Activated B cell treated with CpG ODN at 0.5 μM for 24 hours (primary cell): ENCODE measurements around the gene GDE1. TPM values are rescaled to one million over a fixed set of nuclear protein-coding genes. Genes with fewer than 3 reads are reported as not detected.

Experiments
- ATAC-seq: fragments of 200-7000 bp; cut with Tn5 transposase; one replicate; pipeline ENCODE4 v1.10.0; 2021; ENCODE audit warnings: low read depth, mild to moderate bottlenecking, moderate library complexity
- CTCF ChIA-PET: fragments of 350-600 bp; sonication (Branson Sonifier 250); formaldehyde crosslinking; loops from one replicate; lab custom pipeline; 2021; ENCODE audit warnings: antibody characterized with exemption; lab: Charles Lee
- POLR2A ChIA-PET: fragments of 350-600 bp; sonication (Branson Sonifier 250); formaldehyde crosslinking; loops from one replicate; lab custom pipeline; 2021; ENCODE audit warnings: antibody characterized with exemption; lab: Charles Lee
- DNase-seq: peaks from one replicate; pipeline ENCODE4 v3.0.0; 2022
- H3K27ac Mint-ChIP-seq: one replicate; pipeline ENCODE4 v1.8.0; 2020; ENCODE audit warnings: mixed read lengths
- H3K27me3 Mint-ChIP-seq: one replicate; pipeline ENCODE4 v1.8.0; 2021; ENCODE audit warnings: mixed read lengths
- H3K36me3 Mint-ChIP-seq: one replicate; pipeline ENCODE4 v1.8.0; 2021; ENCODE audit warnings: low read depth, mixed read lengths
- H3K4me1 Mint-ChIP-seq: one replicate; pipeline ENCODE4 v1.8.0; 2021; ENCODE audit warnings: mixed read lengths
- H3K4me3 Mint-ChIP-seq: one replicate; pipeline ENCODE4 v1.8.0; 2020; ENCODE audit warnings: mild to moderate bottlenecking, mixed read lengths
- H3K9me3 Mint-ChIP-seq: one replicate; pipeline ENCODE4 v1.8.0; 2020; ENCODE audit warnings: mixed read lengths
- CTCF ChIP-seq: fragments of 200-600 bp; IDR thresholded peaks from one replicate; pipeline ENCODE4 v1.8.0; 2022; ENCODE audit warnings: antibody characterized with exemption, mild to moderate bottlenecking
- intact Hi-C: fragments of 100-400 bp; cut with micrococcal nuclease; formaldehyde crosslinking; loops from one replicate; pipeline ENCODE4 v1.15.1; 2024
- total RNA-seq: library from RNA; stranded (reverse); gene quantifications from 2 replicates; pipeline ENCODE4 v1.2.3, GENCODE V29; 2022

The GDE1 gene
- total RNA-seq, 1 donor from 2014 or later: 17.0 TPM

- ATAC-seq (no peak), DNase-seq (no peak)
- Mint-ChIP-seq H3K4me3 (no peak overlapping the region), H3K4me1 (peaks cover 24% of the 10 kb centered on the region), H3K27ac (no peak overlapping the region), H3K9me3 (peaks cover 4% of the 10 kb centered on the region), H3K27me3 (no peaks in the 10 kb centered on the region), H3K36me3 (peaks cover 3% of the 10 kb centered on the region)
- ChIA-PET POLR2A (no interaction called here), CTCF (interaction anchor here (0.9 to 7.1 kb wide), 4 partner anchors 14 to 327 kb away, joined by 3 to 47 read pairs (median 4); partner anchors contain the start of gene GPRC5B)
- TF ChIP-seq CTCF: peak; percentile 44
- intact Hi-C loops: loop anchor here (1.0 to 2.0 kb wide), 2 partner anchors 37 to 327 kb away; partner anchors contain the start of genes CCP110 and GDE1
These were observed 37.5 kb upstream of the GDE1 start for GRCh38 chr16:19559242-19559910.

GRCh38 chr16:19555938-19556771, 34.3 kb upstream of the GDE1 start:
- ATAC-seq (no peak), DNase-seq (peak; percentile 19)
- no peaks in the 10 kb centered on the region for H3K9me3 Mint-ChIP-seq
- peak overlapping the region; percentile 95 for H3K4me3 Mint-ChIP-seq
- intact Hi-C loops: loop anchor here (1.0 to 2.0 kb wide), 2 partner anchors 163 to 489 kb away; partner anchors contain the start of genes COQ7, IQCK and KNOP1
- ChIA-PET CTCF (interaction anchor here (0.6 to 7.1 kb wide), 9 partner anchors 8 to 831 kb away, joined by 3 to 47 read pairs (median 5); partner anchors contain the start of genes GPRC5B, IQCK and KNOP1), POLR2A (interaction anchor here (0.6 to 3.2 kb wide), 13 partner anchors 8 to 1185 kb away, joined by 3 to 52 read pairs (median 7); partner anchors contain the start of genes ARL6IP1, CCP110, COQ7 and GDE1)
- peaks cover 5% of the 10 kb centered on the region for H3K36me3 Mint-ChIP-seq
- H3K4me1 Mint-ChIP-seq: peaks cover 26% of the 10 kb centered on the region
- no peak for TF ChIP-seq CTCF
- no peaks in the 10 kb centered on the region for H3K27me3 Mint-ChIP-seq
- H3K27ac Mint-ChIP-seq: peak overlapping the region; percentile 91

- no peak for TF ChIP-seq CTCF
- H3K9me3 Mint-ChIP-seq: no peaks in the 10 kb centered on the region
- intact Hi-C loops: loop anchor here (1.0 kb wide), 1 partner anchor 488 kb away; the partner anchor contains the start of gene COQ7
These were observed 33.5 kb upstream of the GDE1 start, which contains the start of gene VPS35L for GRCh38 chr16:19555186-19555937. VPS35L (plus strand) TSS chr16:19555703; CDS start chr16:19555730, 27 bp downstream.

GRCh38 chr16:19549673-19550072, 27.8 kb upstream of the GDE1 start:
- H3K36me3 Mint-ChIP-seq: peaks cover 17% of the 10 kb centered on the region
- POLR2A ChIA-PET: no interaction called here
- no peak for ATAC-seq

More at GRCh38 chr16:19555186-19555937, 33.5 kb upstream of the GDE1 start, which contains the start of gene VPS35L:
- no peaks in the 10 kb centered on the region for H3K27me3 Mint-ChIP-seq
- ChIA-PET POLR2A (interaction anchor here (0.6 to 3.2 kb wide), 17 partner anchors 8 to 1186 kb away, joined by 3 to 52 read pairs (median 5); partner anchors contain the start of genes ARL6IP1, CCP110, COQ7 and GDE1), CTCF (interaction anchor here (0.6 to 7.1 kb wide), 9 partner anchors 9 to 754 kb away, joined by 3 to 47 read pairs (median 5); partner anchors contain the start of genes ARL6IP1, GPRC5B, IQCK and KNOP1)
- peak; percentile 94 for ATAC-seq
- peak within 1 kb of the TSS; percentile 95 for H3K4me3 Mint-ChIP-seq
- peak within 1 kb of the TSS; percentile 91 for H3K27ac Mint-ChIP-seq
- peaks cover 5% of the 10 kb centered on the region for H3K36me3 Mint-ChIP-seq
- peak; percentile 95 for DNase-seq
- peaks cover 26% of the 10 kb centered on the region for H3K4me1 Mint-ChIP-seq

More at GRCh38 chr16:19549673-19550072, 27.8 kb upstream of the GDE1 start:
- no peak for DNase-seq
- CTCF ChIA-PET: interaction anchor here (0.9 to 1.5 kb wide), 3 partner anchors 19 to 47 kb away, joined by 3 read pairs; partner anchors contain the start of gene CCP110
- no peak for TF ChIP-seq CTCF
- no peaks in the 10 kb centered on the region for H3K27me3 Mint-ChIP-seq
- H3K9me3 Mint-ChIP-seq: no peaks in the 10 kb centered on the region
- intact Hi-C loops: no loop called here
- peaks cover 4% of the 10 kb centered on the region for H3K4me1 Mint-ChIP-seq
- no peak overlapping the region for H3K27ac Mint-ChIP-seq
- no peak overlapping the region for H3K4me3 Mint-ChIP-seq
